Measurements from ENCODE around the gene DHCR7.

DHCR7 gene

GRCh38 chr11:71448257-71449171, at the start of gene DHCR7:
Gene DHCR7, minus strand, starts transcription at chr11:71448393. Its CDS starts 3,441 bp downstream, at chr11:71444952.
- Histone ChIP-seq H3K4me3 (ENCODE audit: low read length, poor library complexity, severe bottlenecking) (peak within 1 kb of the TSS; percentile 90), H2AFZ (ENCODE audit: low read length) (peak within 1 kb of the TSS; percentile 92), H3K9me2 (replicated peaks; ENCODE audit: low read depth, low read length) (no peaks in the 10 kb centered on the region), H3F3A (ENCODE audit: low read depth) (peaks cover 4% of the 10 kb centered on the region; the same call in 1 of the 2 replicates), H3K4me2 (ENCODE audit: low read depth, low read length, poor library complexity, severe bottlenecking) (peak within 1 kb of the TSS; percentile 85), H3K27me3 (ENCODE audit: insufficient read depth, low read length, poor library complexity, severe bottlenecking) (no peaks in the 10 kb centered on the region), H3K4me1 (ENCODE audit: insufficient read depth, low read length, poor library complexity, severe bottlenecking) (peaks cover 33% of the 10 kb centered on the region), H3K9me3 (ENCODE audit: insufficient read depth, low read depth, low read length) (peaks cover 3% of the 10 kb centered on the region; the same call in 1 of the 2 replicates), H3K79me2 (ENCODE audit: insufficient read depth, low read length) (peaks cover 57% of the 10 kb centered on the region), H3K36me3 (ENCODE audit: insufficient read depth, low read length) (peaks cover 14% of the 10 kb centered on the region; the same call in 1 of the 2 replicates), H4K20me1 (ENCODE audit: insufficient read depth, low read length, poor library complexity, severe bottlenecking) (no peaks in the 10 kb centered on the region), H3K9ac (ENCODE audit: low read depth, low read length, poor library complexity, severe bottlenecking) (peak within 1 kb of the TSS; percentile 83)
- TF ChIP-seq, protein P1, sequence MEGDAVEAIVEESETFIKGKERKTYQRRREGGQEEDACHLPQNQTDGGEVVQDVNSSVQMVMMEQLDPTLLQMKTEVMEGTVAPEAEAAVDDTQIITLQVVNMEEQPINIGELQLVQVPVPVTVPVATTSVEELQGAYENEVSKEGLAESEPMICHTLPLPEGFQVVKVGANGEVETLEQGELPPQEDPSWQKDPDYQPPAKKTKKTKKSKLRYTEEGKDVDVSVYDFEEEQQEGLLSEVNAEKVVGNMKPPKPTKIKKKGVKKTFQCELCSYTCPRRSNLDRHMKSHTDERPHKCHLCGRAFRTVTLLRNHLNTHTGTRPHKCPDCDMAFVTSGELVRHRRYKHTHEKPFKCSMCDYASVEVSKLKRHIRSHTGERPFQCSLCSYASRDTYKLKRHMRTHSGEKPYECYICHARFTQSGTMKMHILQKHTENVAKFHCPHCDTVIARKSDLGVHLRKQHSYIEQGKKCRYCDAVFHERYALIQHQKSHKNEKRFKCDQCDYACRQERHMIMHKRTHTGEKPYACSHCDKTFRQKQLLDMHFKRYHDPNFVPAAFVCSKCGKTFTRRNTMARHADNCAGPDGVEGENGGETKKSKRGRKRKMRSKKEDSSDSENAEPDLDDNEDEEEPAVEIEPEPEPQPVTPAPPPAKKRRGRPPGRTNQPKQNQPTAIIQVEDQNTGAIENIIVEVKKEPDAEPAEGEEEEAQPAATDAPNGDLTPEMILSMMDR (conservative IDR thresholded peaks at IDR 0.05; ENCODE audit: low read length) = no peak
- TF ChIP-seq EZH2phosphoT487 (IDR thresholded peaks at IDR 0.05; ENCODE audit: borderline replicate concordance) = no peak

DNA sequence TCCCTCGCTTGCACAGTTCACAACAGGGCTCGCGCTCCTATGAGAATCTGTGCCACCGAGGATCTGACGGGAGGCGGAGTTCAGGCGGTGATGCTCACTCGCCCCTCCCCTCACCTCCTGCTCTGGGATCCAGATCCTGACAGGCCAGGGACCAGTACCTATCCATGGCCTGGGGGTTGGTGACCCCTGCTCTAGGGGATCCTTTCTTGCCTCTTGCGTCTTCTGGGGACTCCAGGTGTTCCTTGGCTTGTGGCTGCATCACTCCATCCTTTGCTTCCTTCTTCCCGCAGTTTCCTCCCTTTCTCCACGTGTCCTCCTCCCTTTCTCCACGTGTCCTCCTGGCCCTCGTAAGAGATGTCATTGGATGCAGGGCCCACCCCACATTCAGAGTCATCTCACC, 48.2 kb upstream of the DHCR7 start:
- Histone ChIP-seq H3K36me3 (ENCODE audit: insufficient read depth, low read length) (peaks cover 75% of the 10 kb centered on the region; the same call in 1 of the 2 replicates), H2AFZ (ENCODE audit: low read length) (no peak overlapping the region), H4K20me1 (ENCODE audit: insufficient read depth, low read length, poor library complexity, severe bottlenecking) (no peaks in the 10 kb centered on the region), H3K4me2 (ENCODE audit: low read depth, low read length, poor library complexity, severe bottlenecking) (no peak overlapping the region), H3K9ac (ENCODE audit: low read depth, low read length, poor library complexity, severe bottlenecking) (no peak overlapping the region), H3K9me3 (ENCODE audit: insufficient read depth, low read depth, low read length) (no peaks in the 10 kb centered on the region), H3K4me3 (ENCODE audit: low read length, poor library complexity, severe bottlenecking) (no peak overlapping the region), H3K79me2 (ENCODE audit: insufficient read depth, low read length) (no peaks in the 10 kb centered on the region), H3F3A (ENCODE audit: low read depth) (no peaks in the 10 kb centered on the region), H3K9me2 (replicated peaks; ENCODE audit: low read depth, low read length) (no peaks in the 10 kb centered on the region), H3K27me3 (ENCODE audit: insufficient read depth, low read length, poor library complexity, severe bottlenecking) (no peaks in the 10 kb centered on the region), H3K4me1 (ENCODE audit: insufficient read depth, low read length, poor library complexity, severe bottlenecking) (no peaks in the 10 kb centered on the region)
- TF ChIP-seq, protein P1 (conservative IDR thresholded peaks at IDR 0.05; ENCODE audit: low read length) = no peak
- TF ChIP-seq EZH2phosphoT487 (IDR thresholded peaks at IDR 0.05; ENCODE audit: borderline replicate concordance) = no peak

- H3K9me2 ChIP-seq (replicated peaks; ENCODE audit: low read depth, low read length) = no peaks in the 10 kb centered on the region
- no peaks in the 10 kb centered on the region for H4K20me1 ChIP-seq (ENCODE audit: insufficient read depth, low read length, poor library complexity, severe bottlenecking)
- H3K4me3 ChIP-seq (ENCODE audit: low read length, poor library complexity, severe bottlenecking) = no peak overlapping the region
- peaks cover 77% of the 10 kb centered on the region; the same call in 1 of the 2 replicates for H3K36me3 ChIP-seq (ENCODE audit: insufficient read depth, low read length)
- no peaks in the 10 kb centered on the region for H3K27me3 ChIP-seq (ENCODE audit: insufficient read depth, low read length, poor library complexity, severe bottlenecking)
- H3K9ac ChIP-seq (ENCODE audit: low read depth, low read length, poor library complexity, severe bottlenecking) = no peak overlapping the region
- no peaks in the 10 kb centered on the region for H3K9me3 ChIP-seq (ENCODE audit: insufficient read depth, low read depth, low read length)
- H3K4me2 ChIP-seq (ENCODE audit: low read depth, low read length, poor library complexity, severe bottlenecking) = no peak overlapping the region
- no peaks in the 10 kb centered on the region for H3F3A ChIP-seq (ENCODE audit: low read depth)
- H3K79me2 ChIP-seq (ENCODE audit: insufficient read depth, low read length) = no peaks in the 10 kb centered on the region
- TF ChIP-seq, protein P1 (conservative IDR thresholded peaks at IDR 0.05; ENCODE audit: low read length) = no peak
- H3K4me1 ChIP-seq (ENCODE audit: insufficient read depth, low read length, poor library complexity, severe bottlenecking) = no peaks in the 10 kb centered on the region
- no peak overlapping the region for H2AFZ ChIP-seq (ENCODE audit: low read length)
Observed at GRCh38 chr11:71495286-71496230, 47.4 kb upstream of the DHCR7 start.

Data from Loucy (cell line).